ENCODE results near the gene RAD51B. TPM values are rescaled to one million over a fixed set of nuclear protein-coding genes. Genes with fewer than 3 reads are reported as not detected.
"Not testable (repeated sequence)": the region's sequence is repeated elsewhere in the genome, so short reads cannot be mapped to it uniquely, and the experiment has no call there.

Gene RAD51B
- total RNA-seq, 1 donor from 2014 or later = 3.3 TPM

DNA sequence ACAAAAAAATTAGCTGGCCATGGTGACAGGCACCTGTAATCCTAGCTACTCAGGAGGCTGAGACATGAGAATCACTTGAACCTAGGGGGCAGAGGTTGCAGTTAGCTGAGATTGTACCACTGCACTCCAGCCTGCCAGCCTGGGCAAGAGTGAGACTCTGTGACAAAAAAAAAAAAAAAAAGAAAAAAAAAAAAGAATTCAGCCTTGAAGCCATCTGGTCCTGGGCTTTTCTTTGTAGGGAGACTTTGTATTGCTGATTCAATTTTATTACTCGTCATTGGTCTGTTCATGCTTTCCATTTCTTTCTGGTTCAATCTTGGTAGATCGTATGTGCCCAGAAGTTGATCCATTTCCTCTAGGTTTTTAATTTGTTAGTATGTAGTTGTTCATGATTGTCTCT lies 243.1 kb downstream of the RAD51B start:
- ATAC-seq (no peak), DNase-seq (ENCODE audit: low spot score) (no peak)

DNA sequence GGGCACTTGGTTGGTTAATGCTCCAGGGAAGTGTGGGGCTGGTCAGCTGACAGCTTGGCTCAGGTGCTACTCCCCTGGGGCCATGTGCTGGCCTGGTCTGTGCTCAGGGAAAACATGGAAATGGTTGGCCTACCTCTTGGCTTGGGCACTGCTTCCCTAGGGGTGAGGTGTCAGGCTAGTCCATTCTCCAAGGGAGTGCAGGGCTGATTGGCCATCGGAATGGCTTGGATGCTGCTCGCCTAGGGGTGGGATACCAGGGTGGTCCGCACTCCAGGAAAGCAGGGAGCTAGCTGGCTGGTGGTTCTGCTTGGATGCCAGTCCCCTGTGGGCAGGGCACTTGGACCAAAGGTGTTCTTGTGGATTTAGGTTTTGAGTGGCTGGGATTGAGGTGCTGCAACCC lies 245.7 kb downstream of the RAD51B start:
- no peak for ATAC-seq
- DNase-seq (ENCODE audit: low spot score) = no peak

DNA sequence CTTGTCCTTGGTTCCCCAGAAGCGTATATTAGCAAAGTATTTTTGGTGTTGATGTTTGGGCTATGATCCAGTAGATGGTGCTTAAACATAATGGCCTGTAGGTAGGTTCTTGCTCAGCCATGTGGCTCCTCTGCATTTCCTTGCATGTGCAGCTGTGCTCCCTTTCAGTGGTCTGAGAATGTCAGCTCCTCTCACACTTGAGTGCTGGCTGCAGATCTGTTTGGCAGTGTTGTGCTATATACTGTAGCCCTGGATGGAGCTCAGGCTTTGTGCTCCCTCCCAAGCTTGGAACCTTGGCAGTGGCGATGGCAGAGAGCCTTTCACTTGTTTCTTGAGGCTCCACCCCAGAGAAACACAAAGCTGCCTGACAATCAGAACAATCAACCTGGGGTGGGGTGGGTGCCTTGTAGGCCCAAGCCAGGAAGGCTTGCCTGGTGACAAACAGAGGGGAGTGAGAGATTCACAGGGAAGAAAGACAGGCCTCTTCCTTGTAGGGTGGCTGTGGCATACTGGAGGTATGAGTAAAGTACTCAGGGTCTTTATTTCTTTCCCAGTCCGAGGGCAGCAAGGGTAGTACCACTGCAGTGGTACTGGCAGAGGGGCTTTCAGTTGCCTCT lies 255.3 kb downstream of the RAD51B start:
- no peak for ATAC-seq
- no peak for DNase-seq (ENCODE audit: low spot score)

DNA sequence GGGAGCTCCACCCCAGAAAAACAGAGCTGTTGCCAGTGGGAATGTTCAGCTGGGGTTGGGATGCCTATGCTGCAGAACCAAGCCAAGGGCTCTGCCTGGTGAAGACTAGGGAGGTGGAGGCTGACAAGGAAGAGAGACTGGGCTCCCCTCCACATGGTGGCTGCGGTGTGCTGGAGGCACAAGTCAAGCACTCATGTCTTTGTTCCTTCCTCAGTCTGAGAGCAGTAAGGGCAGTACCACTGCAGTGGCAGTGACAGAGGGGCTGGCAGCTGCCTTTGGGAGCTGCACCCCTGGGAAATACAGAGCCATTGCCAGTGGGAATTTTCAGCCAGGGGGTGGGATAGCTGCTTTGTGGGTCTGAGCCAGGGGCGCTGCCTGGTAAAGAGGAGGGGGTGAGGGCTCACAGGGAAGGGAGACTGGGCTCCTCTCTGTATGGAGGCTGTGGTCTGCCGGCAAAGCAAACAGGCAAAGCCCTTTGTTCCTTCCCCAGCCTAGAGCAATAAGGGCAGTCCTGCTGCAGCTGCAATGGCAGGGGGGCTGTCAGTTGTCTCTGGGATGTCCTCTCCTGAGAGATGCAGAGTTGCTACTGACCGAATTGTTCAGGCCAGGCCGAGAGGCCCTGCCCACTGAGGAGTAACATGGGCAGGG lies 255.9 kb downstream of the RAD51B start:
- DNase-seq (ENCODE audit: low spot score) (no peak), ATAC-seq (no peak)

DNA sequence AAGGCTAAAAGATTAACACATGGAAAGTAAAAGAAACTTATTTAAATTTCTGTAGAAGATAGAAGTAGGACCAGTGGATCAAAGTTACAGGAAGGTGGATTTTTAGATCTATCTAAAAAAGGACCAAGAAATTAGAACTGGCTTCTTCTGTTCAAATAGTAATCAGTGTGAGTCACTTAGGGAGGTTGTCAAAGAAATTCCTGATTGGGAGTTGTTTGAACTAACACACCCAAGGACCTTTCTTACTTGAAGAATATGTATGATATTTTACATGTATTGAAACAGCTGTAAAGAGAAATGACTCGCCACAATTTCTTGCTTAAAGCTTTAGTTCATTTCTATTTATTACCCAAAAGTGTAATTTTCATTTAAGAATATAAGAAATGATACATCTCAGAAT lies 256.9 kb downstream of the RAD51B start:
- DNase-seq (ENCODE audit: low spot score) = no peak
- no peak for ATAC-seq

DNA sequence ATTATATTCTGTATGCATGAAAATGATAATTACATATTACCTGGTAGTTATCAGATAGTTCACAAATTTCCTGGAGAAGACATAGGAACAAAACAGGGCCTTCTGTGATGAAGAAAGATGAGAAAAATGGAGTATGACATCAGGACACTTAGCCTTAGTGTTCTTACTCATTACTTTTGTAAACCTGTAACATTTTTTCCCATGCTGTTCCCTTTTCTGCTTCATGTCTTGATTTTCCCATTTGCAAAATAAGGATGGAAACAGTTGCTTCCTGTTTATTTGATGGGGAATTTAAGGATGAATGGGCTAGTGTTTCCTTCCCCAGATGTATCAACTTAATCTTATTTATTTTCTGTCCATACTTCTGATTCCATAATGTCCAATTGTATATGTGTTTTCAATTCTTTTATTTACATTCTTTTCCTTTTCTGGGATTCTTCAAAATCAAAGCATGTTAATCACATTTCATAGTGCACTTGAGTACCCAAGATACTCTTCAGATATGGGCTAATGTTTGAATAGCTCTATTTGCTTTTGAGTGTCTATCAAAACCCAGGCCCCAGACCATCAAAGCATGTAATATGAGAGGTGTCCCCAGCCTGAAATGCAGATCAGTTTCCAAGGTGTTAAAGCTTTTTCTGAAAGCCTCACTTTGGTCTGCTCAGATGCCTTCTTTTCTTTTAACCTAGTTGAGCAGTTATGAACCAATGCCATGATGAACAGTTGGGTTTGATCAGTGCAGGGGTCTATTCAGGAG lies 260.5 kb downstream of the RAD51B start:
- ATAC-seq = no peak

DNA sequence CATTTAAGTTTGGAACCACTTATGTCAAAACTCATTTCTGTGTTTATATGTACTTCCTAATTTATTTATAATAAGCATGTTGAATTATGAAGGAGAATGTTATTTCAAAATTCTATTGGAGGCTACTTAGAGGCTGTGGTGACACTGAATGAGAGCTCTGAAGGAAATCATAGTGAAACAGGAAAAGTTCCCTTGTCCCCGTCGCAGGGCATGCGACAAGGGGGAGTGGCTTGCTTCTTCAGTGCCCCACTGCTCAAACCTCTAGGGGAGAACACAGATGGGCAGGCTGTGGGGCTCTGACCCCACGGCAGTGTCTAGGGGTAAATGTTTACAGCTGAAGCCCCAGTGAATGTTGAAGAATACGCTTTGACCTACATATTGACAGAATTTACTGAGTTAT lies 261.9 kb downstream of the RAD51B start:
- no peak for ATAC-seq
- DNase-seq (ENCODE audit: low spot score) = no peak

More for the DNA sequence above, 260.5 kb downstream of the RAD51B start:
- no peak for DNase-seq (ENCODE audit: low spot score)

DNA sequence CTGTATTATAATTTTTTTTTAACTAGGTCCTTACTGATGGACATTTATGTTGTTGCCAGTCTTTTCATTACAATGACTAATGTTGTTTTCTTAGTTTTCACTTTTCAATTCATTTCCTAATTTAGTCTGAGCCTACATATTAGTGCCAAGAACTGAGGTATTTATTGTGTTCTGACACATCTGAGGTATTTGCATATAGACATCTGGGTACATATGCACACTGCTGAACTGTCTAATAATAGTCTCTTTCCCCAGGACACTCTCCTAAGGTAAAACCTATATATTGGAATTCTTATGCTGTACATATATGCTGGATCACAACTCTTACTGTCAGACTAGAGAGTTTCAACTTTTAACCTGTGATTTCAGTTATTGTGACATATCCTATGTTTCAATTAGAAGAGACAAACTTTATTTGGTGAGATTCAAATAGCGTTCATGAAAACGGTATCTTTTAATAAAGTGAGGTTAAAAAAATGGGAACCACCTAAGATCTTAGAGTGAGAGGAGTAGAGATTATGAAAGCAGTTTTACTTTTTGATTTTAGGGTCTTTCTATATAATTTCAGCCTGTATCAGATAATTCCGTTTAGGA lies 263.2 kb downstream of the RAD51B start:
- no peak for ATAC-seq
- no peak for DNase-seq (ENCODE audit: low spot score)

DNA sequence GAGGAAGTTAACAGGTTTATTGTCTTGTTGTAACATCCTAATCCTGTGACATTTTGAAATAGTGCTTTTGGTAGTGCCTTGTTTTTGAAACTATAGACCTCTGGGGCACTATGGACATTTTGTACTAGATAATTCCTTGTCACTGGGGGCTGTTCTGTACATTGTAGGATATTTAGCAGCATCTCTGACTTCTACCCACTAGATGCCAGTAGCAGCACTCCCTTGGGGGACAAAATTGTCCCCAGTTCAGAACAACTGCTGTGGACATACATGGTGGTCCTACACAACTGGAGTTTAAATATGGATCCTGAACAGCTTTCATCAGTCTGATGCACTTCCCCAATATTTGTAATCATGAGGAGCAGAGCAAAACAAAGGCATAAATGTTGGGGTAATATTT lies 264.7 kb downstream of the RAD51B start:
- ATAC-seq (no peak), DNase-seq (ENCODE audit: low spot score) (no peak)

DNA sequence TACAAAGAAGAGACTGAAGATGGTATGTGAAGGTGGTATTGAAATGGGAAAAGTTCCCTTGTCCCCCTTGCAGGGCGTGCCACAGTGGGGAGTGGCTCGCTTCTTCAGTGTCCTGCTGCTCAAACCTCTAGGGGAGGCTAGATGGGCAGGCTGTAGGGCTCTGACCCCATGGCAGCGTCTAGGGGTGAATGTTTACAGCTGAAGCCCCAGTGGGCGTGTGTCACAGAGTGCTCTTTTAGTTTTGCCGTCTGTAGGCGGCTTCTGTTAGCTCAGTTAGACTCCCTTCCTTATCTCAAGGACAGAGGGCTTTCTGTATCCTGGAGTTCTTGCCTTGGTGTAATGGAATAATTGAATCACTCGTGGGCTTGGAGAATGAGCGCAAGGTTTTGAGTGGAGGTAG lies 266.2 kb downstream of the RAD51B start:
- DNase-seq (ENCODE audit: low spot score) (no peak), ATAC-seq (no peak)

DNA sequence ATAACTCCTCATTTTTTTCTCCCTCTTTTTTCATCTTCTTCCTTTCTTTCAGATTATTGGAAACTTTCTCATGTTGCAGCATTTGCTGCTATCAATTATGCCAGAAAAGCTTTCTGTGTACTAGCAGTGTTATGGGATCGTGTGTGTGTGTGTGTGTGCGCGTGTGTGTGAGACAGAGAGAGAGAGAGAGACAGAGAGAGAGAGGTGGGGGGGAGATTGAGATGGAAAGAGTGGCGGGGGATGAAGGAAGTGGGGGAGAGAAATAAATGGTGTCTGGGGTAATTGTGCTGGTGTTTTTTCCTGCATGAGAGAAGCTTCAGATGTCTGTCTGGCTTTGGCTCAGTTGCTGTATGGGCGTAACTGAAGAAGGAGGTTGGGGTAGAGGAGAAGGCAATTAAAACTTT lies 268.9 kb downstream of the RAD51B start:
- no peak for ATAC-seq

DNA sequence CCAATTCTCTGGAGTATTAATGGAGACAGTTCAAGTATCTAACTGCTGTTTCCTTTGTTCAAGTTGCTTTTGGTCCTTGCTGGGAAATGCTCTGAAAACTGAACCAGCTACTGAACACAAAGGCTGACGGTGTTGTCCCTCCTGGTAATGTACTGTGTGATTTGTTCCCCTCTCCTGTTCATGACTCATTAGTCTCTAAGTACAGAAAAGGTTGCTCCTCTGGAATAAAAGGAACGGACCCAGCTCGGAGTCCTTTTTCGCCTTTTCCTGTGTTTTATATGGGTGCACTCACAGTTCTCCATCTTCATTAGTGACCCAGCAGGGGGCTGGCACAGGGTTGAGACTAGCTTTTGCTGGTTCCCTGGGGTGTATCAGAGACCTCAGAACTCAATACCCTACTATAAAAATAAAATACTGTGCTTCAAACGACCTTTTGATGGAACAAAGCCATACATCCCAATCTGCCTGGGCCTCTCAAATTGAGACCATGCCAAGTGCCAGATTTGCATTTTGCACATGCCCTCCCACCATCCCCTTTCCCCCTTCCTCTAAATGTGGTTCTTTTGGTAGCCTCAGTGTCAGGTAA lies 269.7 kb downstream of the RAD51B start:
- ATAC-seq (no peak), DNase-seq (ENCODE audit: low spot score) (no peak)

More for the DNA sequence above, 268.9 kb downstream of the RAD51B start:
- no peak for DNase-seq (ENCODE audit: low spot score)

DNA sequence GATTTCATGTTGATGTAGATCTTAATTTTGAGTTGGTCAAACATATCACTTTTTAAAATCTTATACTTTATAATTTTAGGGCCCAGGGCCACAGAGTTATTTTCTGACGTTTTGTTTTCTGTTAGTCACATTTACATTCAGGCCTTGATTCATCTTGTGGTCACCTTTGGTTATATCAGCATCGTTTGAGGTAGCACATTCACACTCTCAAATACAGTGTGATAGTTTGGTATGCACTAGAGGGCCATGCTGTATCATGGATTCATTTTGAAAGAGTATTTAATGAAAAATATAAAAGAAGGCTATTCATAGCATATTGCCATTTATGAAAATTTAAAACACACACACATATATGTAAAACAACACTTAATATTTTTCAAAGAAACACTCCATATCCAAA lies 274.6 kb downstream of the RAD51B start:
- ATAC-seq (no peak), DNase-seq (ENCODE audit: low spot score) (no peak)

DNA sequence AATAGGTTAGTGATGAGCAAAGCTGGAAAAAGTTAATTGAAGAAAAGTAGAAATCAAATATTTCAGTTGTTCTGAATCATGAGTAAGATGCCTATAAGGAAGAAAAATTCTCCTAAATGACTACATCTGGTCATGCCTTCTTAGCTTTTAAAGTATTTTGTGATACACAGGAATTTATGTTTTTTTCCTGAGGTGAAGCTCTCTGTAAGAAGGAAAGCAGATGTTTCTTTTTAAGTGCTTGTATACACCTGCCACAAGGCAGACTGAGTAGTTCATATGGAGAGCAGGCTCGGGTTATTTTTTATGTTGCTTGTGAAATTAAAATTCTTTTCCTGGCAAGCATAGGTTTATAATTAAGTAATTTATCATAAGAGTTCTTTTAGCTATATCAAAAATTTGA lies 275.2 kb downstream of the RAD51B start:
- DNase-seq (ENCODE audit: low spot score) = no peak
- ATAC-seq = no peak

DNA sequence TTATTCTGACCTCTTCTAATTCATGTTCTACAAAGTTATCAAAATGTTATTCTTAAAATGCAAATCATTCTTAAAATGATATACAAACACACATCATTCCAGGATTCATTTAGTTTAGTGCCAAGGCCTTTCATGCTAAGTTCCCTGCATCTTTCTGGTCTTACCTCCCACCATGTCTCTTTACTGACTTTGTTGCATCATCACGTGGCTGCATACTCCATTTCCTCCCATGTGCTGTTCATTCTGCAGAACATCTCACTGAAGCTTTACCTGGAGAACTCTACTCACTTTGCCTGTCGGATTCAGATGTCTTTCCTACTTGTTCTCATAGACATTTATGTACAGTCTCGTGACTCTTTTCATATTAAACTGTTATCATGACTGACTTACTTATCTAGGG lies 278.1 kb downstream of the RAD51B start:
- ATAC-seq (no peak), DNase-seq (ENCODE audit: low spot score) (no peak)

DNA sequence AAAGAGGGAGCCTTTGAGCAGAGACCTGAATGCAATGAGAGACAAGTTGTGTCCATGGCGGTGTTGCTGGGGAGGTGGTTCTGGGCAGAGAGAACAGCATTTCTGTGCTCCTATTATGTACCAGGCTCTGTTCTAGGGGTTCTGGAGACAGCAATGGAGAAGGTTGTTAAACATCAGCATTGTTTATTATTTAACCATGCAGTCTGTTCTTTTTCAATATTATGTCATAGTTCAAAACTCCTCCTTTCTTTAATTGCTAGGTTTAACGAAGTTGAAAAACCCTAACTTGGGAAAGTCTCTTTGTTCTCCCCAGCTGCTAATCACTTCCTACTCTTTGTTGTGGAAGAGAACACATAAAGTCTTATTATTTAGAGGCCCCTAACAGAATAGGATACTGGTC lies 279.3 kb downstream of the RAD51B start:
- DNase-seq (ENCODE audit: low spot score) (no peak), ATAC-seq (no peak)

DNA sequence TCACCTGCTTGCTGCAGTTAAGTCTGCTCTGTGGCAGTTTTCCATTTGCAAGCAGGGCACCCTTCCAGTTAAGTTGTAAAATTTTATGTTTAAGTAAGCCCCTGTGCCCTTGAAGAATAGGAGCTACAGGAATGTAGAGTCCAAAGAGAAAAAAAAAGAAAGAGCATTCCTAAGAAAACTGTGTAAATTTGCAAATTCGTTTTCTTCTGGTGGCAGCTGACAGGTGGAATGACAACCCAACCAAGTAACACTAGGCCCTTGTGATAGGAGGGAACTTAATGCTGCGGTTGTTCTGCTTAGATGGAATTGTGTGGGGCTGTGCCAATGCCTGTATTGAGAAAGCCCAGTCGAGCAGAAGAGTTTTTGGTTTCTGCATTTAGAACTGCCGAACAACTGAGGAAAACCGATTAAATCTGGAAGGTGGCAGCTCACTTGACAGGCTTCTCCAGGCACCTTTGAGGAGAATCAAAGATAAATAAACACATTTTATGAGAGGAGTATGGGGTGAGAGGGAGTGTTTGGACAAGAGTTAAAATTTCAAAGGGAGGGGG lies 280.0 kb downstream of the RAD51B start:
- DNase-seq (ENCODE audit: low spot score) (no peak), ATAC-seq (no peak)

DNA sequence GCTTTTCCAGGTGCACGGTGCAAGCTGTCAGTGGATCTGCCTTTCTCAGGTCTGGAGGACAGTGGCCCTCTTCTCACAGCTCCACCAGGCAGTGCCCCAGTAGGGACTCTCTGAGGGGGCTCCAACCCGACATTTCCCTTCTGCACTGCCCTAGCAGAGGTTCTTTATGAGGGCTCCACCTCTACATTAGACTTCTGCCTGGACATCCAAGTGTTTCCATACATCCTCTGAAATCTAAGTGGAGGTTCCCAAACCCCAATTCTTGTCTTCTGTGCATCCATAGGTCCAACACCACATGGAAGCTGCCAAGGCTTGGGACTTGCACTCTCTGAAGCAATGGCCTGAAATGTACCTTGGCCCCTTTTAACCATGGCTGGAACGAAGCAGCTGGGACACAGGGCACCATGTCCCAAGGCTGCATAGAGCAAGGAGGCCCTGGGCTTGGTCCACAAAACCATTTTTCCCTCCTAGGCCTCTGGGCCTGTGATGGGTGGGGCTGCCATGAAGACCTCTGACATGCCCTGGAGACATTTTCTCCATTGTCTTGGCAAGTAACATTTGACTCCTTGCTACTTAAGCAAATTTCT lies 282.2 kb downstream of the RAD51B start:
- not testable (repeated sequence) for DNase-seq (ENCODE audit: low spot score); ATAC-seq

DNA sequence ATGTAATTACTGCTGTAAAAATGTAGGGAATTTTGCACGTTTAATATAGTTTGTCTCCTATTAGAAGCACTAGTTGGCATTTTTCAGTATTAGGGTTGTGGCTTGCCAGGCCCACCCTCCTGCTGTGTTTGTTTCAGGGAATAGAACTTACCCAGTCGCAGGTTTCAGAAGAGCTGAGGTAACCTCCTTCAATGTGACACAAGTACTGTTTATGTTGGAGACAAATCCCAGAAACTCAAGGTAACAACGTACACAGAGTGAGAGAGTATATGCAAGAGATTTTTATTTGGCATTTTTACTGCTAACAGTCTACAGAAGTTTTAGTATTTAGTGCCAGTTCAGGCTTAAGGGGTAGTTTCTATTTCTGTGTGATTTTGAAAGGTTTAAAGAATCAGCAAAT lies 284.3 kb downstream of the RAD51B start:
- ATAC-seq (no peak), DNase-seq (ENCODE audit: low spot score) (no peak)

DNA sequence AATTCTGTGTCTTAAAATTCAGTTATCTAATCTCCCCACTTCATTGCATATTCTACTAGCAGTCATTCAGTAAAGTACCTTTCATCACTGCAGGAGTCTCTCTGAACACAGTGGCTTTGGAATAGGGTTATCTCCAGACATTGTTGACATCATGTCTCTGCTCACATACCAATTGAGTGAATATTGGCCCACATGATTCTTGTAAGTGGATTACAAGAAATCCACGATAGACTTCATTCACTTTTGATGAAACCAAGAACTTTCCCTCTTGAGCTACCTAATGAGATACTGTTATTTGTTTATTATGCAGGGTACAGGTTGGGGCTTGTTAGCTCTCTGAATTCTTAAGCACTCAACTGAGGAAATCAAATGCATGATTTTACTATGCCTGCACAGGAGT lies 284.9 kb downstream of the RAD51B start:
- DNase-seq (ENCODE audit: low spot score) (no peak), ATAC-seq (no peak)

DNA sequence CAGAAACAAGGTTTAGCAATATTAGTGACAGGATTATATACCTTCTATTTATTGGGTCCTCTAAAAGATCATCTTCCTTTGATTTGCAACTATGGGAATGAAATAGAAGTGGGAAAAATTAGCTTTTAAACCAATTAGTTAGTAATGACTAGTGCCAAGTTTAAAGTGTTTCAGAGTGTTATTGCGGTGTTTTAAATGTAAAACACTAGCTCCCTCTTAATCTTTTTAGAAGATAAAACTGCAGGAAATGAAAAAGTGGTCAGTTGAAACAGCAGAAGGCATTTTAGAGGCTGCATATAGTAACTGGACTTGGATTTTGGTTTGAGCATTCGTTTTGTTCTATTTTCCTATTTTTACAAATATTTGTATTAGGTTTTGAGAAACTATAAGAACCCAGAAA lies 286.2 kb downstream of the RAD51B start:
- ATAC-seq (no peak), DNase-seq (ENCODE audit: low spot score) (no peak)

Data from left lobe of liver (tissue), 2 donors.